Bone marrow (tissue), 2 donors: ENCODE results near the gene NKD2.

Experiments
- DNase-seq, 2 donors: peaks; one replicate each; lab custom pipeline; 2025; lab: John Stamatoyannopoulos, UW

The NKD2 gene

DNA sequence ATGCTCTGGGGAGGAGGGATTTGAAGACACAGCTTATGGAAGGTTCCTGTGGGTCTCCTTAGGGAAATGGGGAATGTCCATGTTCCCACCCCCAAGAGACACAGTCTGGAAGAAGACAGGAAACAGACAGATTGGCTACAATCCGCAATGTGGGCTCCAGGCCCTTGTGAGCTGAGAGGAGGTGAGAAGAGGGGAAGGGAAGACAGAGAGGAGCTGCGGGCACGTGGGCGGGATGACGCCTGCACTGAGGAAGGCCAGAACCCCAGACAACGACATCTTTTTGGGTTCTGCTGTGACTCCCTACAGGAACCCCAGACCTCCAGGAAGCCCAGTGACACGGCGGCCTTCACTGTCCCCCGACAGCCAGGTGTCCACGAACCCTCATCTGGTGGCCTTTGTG lies 29.9 kb upstream of the NKD2 start:
- no peak for DNase-seq

DNA sequence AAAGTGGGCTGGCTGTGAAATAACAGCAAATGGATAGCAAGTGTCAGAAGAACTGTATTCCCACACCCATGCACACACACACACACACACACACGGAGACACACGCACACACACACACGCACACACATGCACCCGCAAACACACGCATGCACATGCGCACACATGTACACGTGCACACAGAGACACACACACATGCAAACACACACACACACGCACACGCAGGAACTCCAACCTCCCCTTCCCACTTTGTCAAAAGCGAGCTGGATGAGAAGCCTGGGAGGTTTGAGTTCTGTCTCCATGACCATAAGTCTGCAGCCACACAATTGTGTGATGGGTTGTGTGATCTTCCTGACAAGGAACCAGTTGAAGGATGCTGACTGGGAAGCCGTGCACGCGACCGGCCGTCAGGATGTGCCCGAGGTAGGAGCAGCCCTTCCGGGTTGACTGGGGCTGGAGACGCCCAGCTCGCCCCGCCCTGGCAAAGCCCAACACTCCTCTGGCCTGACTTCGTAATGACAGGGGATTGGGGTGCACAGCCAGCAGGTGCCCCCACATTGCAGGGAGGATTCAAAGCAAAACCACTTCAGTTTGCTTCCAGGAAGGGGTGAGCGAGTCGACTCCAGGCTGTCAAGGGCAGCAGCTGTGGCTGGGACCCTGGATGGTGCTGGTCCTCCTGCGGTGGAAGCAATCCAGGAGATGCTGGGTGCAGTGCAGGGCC lies 29.3 kb upstream of the NKD2 start:
- DNase-seq = no peak

GRCh38 chr5:980001-980588 lies 28.5 kb upstream of the NKD2 start:
- DNase-seq = no peak

- DNase-seq = no peak
Measured at GRCh38 chr5:980966-981365, 27.6 kb upstream of the NKD2 start.

GRCh38 chr5:981456-981855 lies 27.1 kb upstream of the NKD2 start:
- no peak for DNase-seq

GRCh38 chr5:982377-983237 lies 26.0 kb upstream of the NKD2 start:
- no peak for DNase-seq

DNA sequence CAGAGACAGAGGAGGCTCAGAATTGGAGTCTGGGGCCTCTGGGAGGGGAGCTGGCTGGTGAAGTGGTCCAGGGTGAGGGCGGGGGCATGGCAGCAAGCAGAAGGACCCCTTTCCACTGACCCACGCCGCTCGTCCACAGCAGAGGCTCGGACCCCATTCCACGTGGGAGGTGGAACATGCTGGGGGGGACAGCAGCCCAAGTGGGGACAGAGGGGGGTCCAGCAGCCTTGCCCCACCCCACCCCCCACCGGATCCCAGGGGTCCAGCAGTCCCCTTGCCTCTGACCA lies 25.4 kb upstream of the NKD2 start:
- no peak for DNase-seq

DNA sequence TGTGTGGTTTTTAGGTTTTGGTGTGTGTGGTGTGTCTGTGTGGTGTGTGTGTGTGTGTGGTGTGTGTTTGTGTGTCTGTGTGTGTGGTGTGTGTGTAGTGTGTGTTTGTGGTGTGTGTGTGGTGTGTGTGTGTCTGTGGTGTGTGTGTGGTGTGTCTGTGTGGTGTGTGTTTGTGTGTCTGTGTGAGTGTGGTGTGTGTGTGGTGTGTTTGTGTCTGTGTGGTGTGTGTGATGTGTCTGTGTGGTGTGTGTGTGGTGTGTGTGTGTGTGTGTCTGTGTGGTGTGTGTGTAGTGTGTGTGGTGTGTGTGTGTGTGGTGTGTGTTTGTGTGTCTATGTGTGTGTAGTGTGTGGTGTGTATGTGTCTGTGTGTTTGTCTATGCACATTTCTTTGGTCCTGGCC lies 25.0 kb upstream of the NKD2 start:
- no peak for DNase-seq

GRCh38 chr5:984774-985173 lies 23.8 kb upstream of the NKD2 start:
- no peak for DNase-seq

DNA sequence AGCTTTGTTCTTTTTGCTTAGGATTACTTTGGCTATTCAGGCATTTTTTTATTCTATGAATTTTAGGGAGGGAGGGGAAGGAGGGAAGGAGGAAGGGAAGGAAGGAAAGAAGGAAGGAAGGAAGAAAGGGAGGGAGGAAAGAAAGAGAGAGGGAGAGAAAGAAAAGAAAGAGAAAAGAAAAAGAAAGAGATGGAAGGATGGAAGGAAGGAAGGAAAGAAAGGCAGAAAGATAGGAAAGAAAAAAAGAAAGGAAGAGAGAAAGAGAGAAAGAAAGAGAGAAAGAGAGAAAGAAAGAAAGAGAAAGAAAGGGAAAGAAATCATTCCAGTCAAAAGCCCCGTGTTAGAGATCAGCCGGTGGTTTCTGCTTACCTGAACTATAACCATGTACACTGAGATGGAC lies 20.8 kb upstream of the NKD2 start:
- no peak for DNase-seq

GRCh38 chr5:988322-988721 lies 20.3 kb upstream of the NKD2 start:
- no peak for DNase-seq

GRCh38 chr5:989961-990530 lies 18.6 kb upstream of the NKD2 start:
- no peak for DNase-seq

GRCh38 chr5:991472-992267 lies 16.9 kb upstream of the NKD2 start:
- no peak for DNase-seq

DNA sequence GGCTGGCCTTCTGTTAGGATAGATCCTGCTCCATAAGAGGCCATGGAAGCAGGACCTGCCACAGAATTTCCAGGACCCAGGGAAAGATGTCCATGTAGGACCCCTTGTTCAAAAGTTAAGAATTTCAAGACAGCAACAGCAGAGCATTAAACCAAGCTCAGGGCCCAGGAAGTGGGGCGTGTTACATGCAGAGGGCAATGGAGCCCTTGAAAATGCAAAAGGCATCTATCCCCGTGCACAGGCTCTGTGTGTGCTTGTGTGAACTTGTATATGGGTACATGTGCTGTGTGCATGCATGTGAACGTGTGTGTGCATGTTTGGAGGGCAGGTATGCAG lies 14.4 kb upstream of the NKD2 start:
- DNase-seq = no peak

- no peak for DNase-seq
Measured at GRCh38 chr5:994821-995220, 13.8 kb upstream of the NKD2 start.

GRCh38 chr5:995318-995717 lies 13.3 kb upstream of the NKD2 start:
- DNase-seq = no peak

GRCh38 chr5:997001-997474 lies 11.6 kb upstream of the NKD2 start:
- DNase-seq = no peak

DNA sequence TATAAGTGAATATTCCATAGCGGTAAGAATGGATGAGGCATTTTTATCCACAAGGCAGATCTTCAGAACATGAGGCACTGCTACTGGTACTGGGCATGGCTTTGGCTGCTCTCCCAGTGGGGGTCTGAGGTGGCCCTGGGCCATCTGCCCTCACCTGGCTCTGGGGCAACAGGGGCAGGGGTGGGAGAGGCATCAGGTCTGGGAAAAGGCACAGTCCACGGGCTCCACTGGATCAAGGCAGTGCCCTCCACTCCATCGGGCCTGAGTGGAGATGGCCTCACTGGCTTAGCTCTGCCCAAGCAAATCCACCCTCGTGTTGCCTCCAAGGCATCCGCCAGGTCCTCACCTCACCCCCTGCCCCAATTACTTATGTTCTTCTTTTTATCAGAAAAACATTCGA lies 10.9 kb upstream of the NKD2 start:
- no peak for DNase-seq

- no peak for DNase-seq
Measured at GRCh38 chr5:998246-999031, 10.2 kb upstream of the NKD2 start.

DNA sequence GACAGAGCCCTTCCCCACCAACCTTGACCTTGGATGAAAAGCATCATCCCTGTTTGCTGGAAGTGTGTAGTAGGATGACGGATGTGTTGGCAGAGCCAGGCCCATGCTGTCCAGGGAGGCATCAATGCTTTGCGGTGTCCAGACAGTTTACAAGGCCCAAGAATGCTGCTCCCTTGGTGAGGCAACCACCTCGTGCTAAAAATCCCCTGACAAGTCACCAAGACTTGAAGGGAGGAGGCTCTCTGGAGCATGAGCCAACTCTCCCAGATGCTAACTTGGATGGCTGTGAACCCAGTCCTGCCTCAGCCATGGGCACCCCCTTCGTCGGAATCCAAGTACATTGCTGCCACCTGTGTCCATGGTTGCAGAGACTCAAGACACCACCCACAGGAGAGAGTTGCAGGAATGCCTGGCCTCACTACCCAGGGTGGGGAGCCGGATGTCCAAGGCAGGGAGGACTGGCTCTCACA lies 9.5 kb upstream of the NKD2 start:
- no peak for DNase-seq

GRCh38 chr5:999724-1000123 lies 8.9 kb upstream of the NKD2 start:
- DNase-seq = no peak
